Activated CD4-positive, alpha-beta memory T cell treated with anti-CD3 and anti-CD28 coated beads for 36 hours (primary cell): ENCODE results near the gene FOXL2. TPM values are rescaled to one million over a fixed set of nuclear protein-coding genes. Genes with fewer than 3 reads are reported as not detected.
A peak's percentile ranks its signal among the peaks of the same experiment; 100 is the strongest.

Source experiments
- CTCF ChIA-PET: fragments of 350-600 bp; sonication (Branson Sonifier 250); formaldehyde crosslinking; loops from one replicate; lab custom pipeline; 2021; ENCODE audit warnings: antibody characterized with exemption, inconsistent platforms; lab: Charles Lee
- POLR2A ChIA-PET: fragments of 350-600 bp; sonication (Branson Sonifier 250); formaldehyde crosslinking; loops from one replicate; lab custom pipeline; 2021; ENCODE audit warnings: antibody characterized with exemption; lab: Charles Lee
- DNase-seq: peaks from one replicate; pipeline ENCODE4 v3.0.0-alpha.2; 2020
- H3K27ac Mint-ChIP-seq: one replicate; pipeline ENCODE4 v1.8.0; 2021; ENCODE audit warnings: mixed read lengths
- H3K27me3 Mint-ChIP-seq: one replicate; pipeline ENCODE4 v1.8.0; 2021; ENCODE audit warnings: mixed read lengths
- H3K36me3 Mint-ChIP-seq: one replicate; pipeline ENCODE4 v1.8.0; 2021; ENCODE audit warnings: mixed read lengths
- H3K4me1 Mint-ChIP-seq: one replicate; pipeline ENCODE4 v1.8.0; 2021; ENCODE audit warnings: low read depth, mixed read lengths
- H3K4me3 Mint-ChIP-seq: one replicate; pipeline ENCODE4 v1.8.0; 2021; ENCODE audit warnings: mild to moderate bottlenecking, mixed read lengths
- H3K9me3 Mint-ChIP-seq: one replicate; pipeline ENCODE4 v1.8.0; 2021; ENCODE audit warnings: mixed read lengths
- intact Hi-C: fragments of 100-400 bp; cut with micrococcal nuclease; formaldehyde crosslinking; loops from one replicate; pipeline ENCODE4 v1.15.1; 2023
- total RNA-seq, 2 experiments: library from RNA; stranded (reverse); gene quantifications; one replicate each; pipeline ENCODE4 v1.2.3, GENCODE V29; 2021

The FOXL2 gene
- total RNA-seq, 2 experiments from 2014 or later, result not detected

GRCh38 chr3:138962854-138963560 is 16.1 kb upstream of the FOXL2 start:
- peaks cover 13% of the 10 kb centered on the region for H3K9me3 Mint-ChIP-seq
- H3K36me3 Mint-ChIP-seq, result peaks cover 6% of the 10 kb centered on the region
- peaks cover 11% of the 10 kb centered on the region for H3K4me1 Mint-ChIP-seq
- no peak overlapping the region for H3K27ac Mint-ChIP-seq
- POLR2A ChIA-PET, result no interaction called here
- intact Hi-C loops, result no loop called here
- peaks cover 44% of the 10 kb centered on the region for H3K27me3 Mint-ChIP-seq
- DNase-seq, result no peak
- H3K4me3 Mint-ChIP-seq, result no peak overlapping the region
- CTCF ChIA-PET, result no interaction called here

- POLR2A ChIA-PET, result no interaction called here
- H3K27ac Mint-ChIP-seq, result no peak overlapping the region
- DNase-seq, result no peak
- intact Hi-C loops, result loop anchor here (2.0 kb wide), 1 partner anchor 24 kb away; no protein-coding TSS in a partner anchor
- H3K9me3 Mint-ChIP-seq, result peaks cover 10% of the 10 kb centered on the region
- H3K36me3 Mint-ChIP-seq, result peaks cover 3% of the 10 kb centered on the region
- H3K27me3 Mint-ChIP-seq, result peaks cover 44% of the 10 kb centered on the region
- CTCF ChIA-PET, result interaction anchor here (0.7 to 0.8 kb wide), 2 partner anchors 24 to 38 kb away, joined by 3 to 7 read pairs; no protein-coding TSS in a partner anchor
- H3K4me3 Mint-ChIP-seq, result no peak overlapping the region
- peaks cover 11% of the 10 kb centered on the region for H3K4me1 Mint-ChIP-seq
These were observed 13.5 kb upstream of the FOXL2 start for GRCh38 chr3:138960417-138960852.

- POLR2A ChIA-PET, result no interaction called here
- no peak overlapping the region for H3K27ac Mint-ChIP-seq
- H3K27me3 Mint-ChIP-seq, result peaks cover 49% of the 10 kb centered on the region
- CTCF ChIA-PET, result interaction anchor here (1.1 to 4.6 kb wide), 5 partner anchors 10 to 869 kb away, joined by 4 to 39 read pairs (median 6); no protein-coding TSS in a partner anchor
- H3K4me1 Mint-ChIP-seq, result peaks cover 20% of the 10 kb centered on the region
- H3K36me3 Mint-ChIP-seq, result no peaks in the 10 kb centered on the region
- intact Hi-C loops, result loop anchor here (1.0 kb wide), 1 partner anchor 14 kb away; no protein-coding TSS in a partner anchor
- H3K9me3 Mint-ChIP-seq, result no peaks in the 10 kb centered on the region
- DNase-seq, result no peak
- H3K4me3 Mint-ChIP-seq, result peak overlapping the region; percentile 0
These were observed 3.8 kb upstream of the FOXL2 start for GRCh38 chr3:138950701-138951100.

- intact Hi-C loops, result loop anchor here (1.0 kb wide), 1 partner anchor 14 kb away; no protein-coding TSS in a partner anchor
- CTCF ChIA-PET, result interaction anchor here (1.1 to 4.6 kb wide), 6 partner anchors 9 to 868 kb away, joined by 3 to 39 read pairs (median 6); partner anchors contain the start of gene CEP70
- no peak overlapping the region for H3K27ac Mint-ChIP-seq
- peak; percentile 43 for DNase-seq
- peaks cover 52% of the 10 kb centered on the region for H3K27me3 Mint-ChIP-seq
- no peaks in the 10 kb centered on the region for H3K36me3 Mint-ChIP-seq
- POLR2A ChIA-PET, result no interaction called here
- H3K4me1 Mint-ChIP-seq, result peaks cover 23% of the 10 kb centered on the region
- no peaks in the 10 kb centered on the region for H3K9me3 Mint-ChIP-seq
- peak overlapping the region; percentile 12 for H3K4me3 Mint-ChIP-seq
These were observed 3.2 kb upstream of the FOXL2 start for GRCh38 chr3:138950006-138950644.

GRCh38 chr3:138949445-138950005 is 2.6 kb upstream of the FOXL2 start:
- CTCF ChIA-PET, result interaction anchor here (1.3 to 4.6 kb wide), 5 partner anchors 9 to 355 kb away, joined by 3 to 39 read pairs (median 6); partner anchors contain the start of gene CEP70
- Mint-ChIP-seq H3K27ac (no peak overlapping the region), H3K27me3 (peaks cover 50% of the 10 kb centered on the region), H3K4me3 (no peak overlapping the region), H3K36me3 (no peaks in the 10 kb centered on the region), H3K9me3 (no peaks in the 10 kb centered on the region), H3K4me1 (peaks cover 28% of the 10 kb centered on the region)
- POLR2A ChIA-PET, result no interaction called here
- DNase-seq, result no peak
- intact Hi-C loops, result loop anchor here (1.0 to 5.0 kb wide), 3 partner anchors 13 to 1182 kb away; no protein-coding TSS in a partner anchor

GRCh38 chr3:138949002-138949418 is 2.1 kb upstream of the FOXL2 start:
- Mint-ChIP-seq H3K9me3 (no peaks in the 10 kb centered on the region), H3K36me3 (no peaks in the 10 kb centered on the region), H3K4me3 (no peak overlapping the region), H3K4me1 (peaks cover 33% of the 10 kb centered on the region), H3K27ac (no peak overlapping the region), H3K27me3 (peaks cover 54% of the 10 kb centered on the region)
- ChIA-PET CTCF (interaction anchor here (1.3 to 3.8 kb wide), 2 partner anchors 13 to 354 kb away, joined by 3 to 23 read pairs; partner anchors contain the start of gene CEP70), POLR2A (no interaction called here)
- intact Hi-C loops, result loop anchor here (5.0 kb wide), 2 partner anchors 163 to 1182 kb away; no protein-coding TSS in a partner anchor
- no peak for DNase-seq

- H3K9me3 Mint-ChIP-seq, result no peaks in the 10 kb centered on the region
- peaks cover 38% of the 10 kb centered on the region for H3K4me1 Mint-ChIP-seq
- no peaks in the 10 kb centered on the region for H3K36me3 Mint-ChIP-seq
- H3K27me3 Mint-ChIP-seq, result peaks cover 59% of the 10 kb centered on the region
- no peak for DNase-seq
- ChIA-PET CTCF (interaction anchor here (1.3 to 3.8 kb wide), 4 partner anchors 10 to 354 kb away, joined by 3 to 23 read pairs (median 4); partner anchors contain the start of gene CEP70), POLR2A (no interaction called here)
- intact Hi-C loops, result loop anchor here (5.0 kb wide), 2 partner anchors 164 to 1181 kb away; no protein-coding TSS in a partner anchor
- H3K27ac Mint-ChIP-seq, result no peak overlapping the region
- no peak overlapping the region for H3K4me3 Mint-ChIP-seq
These were observed 1.5 kb upstream of the FOXL2 start for GRCh38 chr3:138948371-138949001.

GRCh38 chr3:138947495-138948121 is 671 bp upstream of the FOXL2 start:
- CTCF ChIA-PET, result interaction anchor here (0.6 to 3.8 kb wide), 4 partner anchors 9 to 764 kb away, joined by 3 to 23 read pairs (median 4); no protein-coding TSS in a partner anchor
- Mint-ChIP-seq H3K36me3 (no peaks in the 10 kb centered on the region), H3K4me3 (peak overlapping the region; percentile 60), H3K9me3 (no peaks in the 10 kb centered on the region), H3K27ac (no peak overlapping the region), H3K4me1 (peaks cover 40% of the 10 kb centered on the region), H3K27me3 (peaks cover 68% of the 10 kb centered on the region)
- intact Hi-C loops, result loop anchor here (5.0 kb wide), 2 partner anchors 165 to 1180 kb away; no protein-coding TSS in a partner anchor
- no peak for DNase-seq
- POLR2A ChIA-PET, result interaction anchor here (0.6 kb wide), 1 partner anchor 255 kb away, joined by 3 read pairs; no protein-coding TSS in a partner anchor

- CTCF ChIA-PET, result interaction anchor here (1.0 to 3.8 kb wide), 3 partner anchors 10 to 31 kb away, joined by 3 to 23 read pairs (median 3); no protein-coding TSS in a partner anchor
- Mint-ChIP-seq H3K27me3 (peaks cover 79% of the 10 kb centered on the region), H3K4me1 (peaks cover 40% of the 10 kb centered on the region), H3K9me3 (no peaks in the 10 kb centered on the region), H3K4me3 (peak overlapping the region; percentile 16), H3K36me3 (no peaks in the 10 kb centered on the region), H3K27ac (no peak overlapping the region)
- intact Hi-C loops, result loop anchor here (1.0 to 5.0 kb wide), 3 partner anchors 10 to 1179 kb away; no protein-coding TSS in a partner anchor
- POLR2A ChIA-PET, result no interaction called here
- peak; percentile 46 for DNase-seq
These were observed 951 bp downstream of the FOXL2 start for GRCh38 chr3:138945709-138946662.
